ENCODE measurements around the gene PLCD3. TPM values are rescaled to one million over a fixed set of nuclear protein-coding genes. Genes with fewer than 3 reads are reported as not detected.

The PLCD3 gene
- total RNA-seq, 1 experiment from 2014 or later, result 35.1 TPM

DNA sequence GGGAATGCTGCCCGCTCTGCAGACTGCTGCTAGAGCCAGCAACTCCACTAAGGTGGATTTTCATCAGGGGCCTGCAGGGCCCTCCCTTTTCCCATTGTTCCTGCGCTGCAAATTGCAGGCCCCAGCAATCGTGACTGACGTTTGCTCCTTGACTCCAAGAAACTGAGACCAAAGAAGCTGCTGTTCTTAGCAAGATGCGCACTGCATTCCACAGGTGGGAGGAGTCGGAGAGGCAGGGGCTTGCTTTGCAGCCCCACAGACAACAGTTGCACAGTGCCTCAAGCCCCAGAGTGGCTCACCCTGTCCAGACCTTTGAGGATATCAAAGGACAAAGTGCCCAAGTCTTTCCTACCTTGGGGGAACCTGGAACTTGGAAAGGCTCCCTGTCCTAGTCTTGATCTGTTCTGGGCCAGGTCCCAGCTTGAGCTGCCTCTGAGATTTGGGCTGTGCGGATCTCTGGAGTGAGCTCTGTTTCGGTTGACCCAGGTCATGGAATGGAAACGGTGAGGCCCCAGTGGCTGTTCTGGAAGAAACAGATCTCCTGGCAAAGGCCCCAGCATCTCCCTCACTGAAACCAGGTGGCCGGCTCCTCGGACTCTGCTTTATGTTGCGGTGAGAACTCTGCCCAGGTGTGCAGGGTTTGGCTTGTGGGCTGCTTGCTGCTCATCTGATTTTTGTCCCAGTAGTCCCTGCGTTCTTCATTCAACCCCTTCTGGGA is 24.9 kb downstream of the PLCD3 start:
- intact Hi-C loops (cut with micrococcal nuclease), result no loop called here
- POLR2A ChIA-PET (ENCODE audit: unreplicated experiment), result no interaction called here

GRCh38 chr17:45106582-45106981 is 25.7 kb downstream of the PLCD3 start:
- no peaks in the 10 kb centered on the region for H3K9me3 ChIP-seq (ENCODE audit: low read length)
- ChIA-PET POLR2A (ENCODE audit: unreplicated experiment) (no interaction called here), CTCF (interaction anchor here (2.4 kb wide), 1 partner anchor 29 kb away, joined by 15 read pairs; the partner anchor contains the start of gene ACBD4)
- H3K79me2 ChIP-seq (ENCODE audit: low read length), result no peaks in the 10 kb centered on the region
- BruUV-seq (replicated peaks), result no TSS peak
- no peaks in the 10 kb centered on the region for H3K4me1 ChIP-seq (ENCODE audit: insufficient read depth, low read length)
- no peak overlapping the region for H3K4me3 ChIP-seq (ENCODE audit: low read length)
- H3K9me2 ChIP-seq (replicated peaks; ENCODE audit: low read length), result no peaks in the 10 kb centered on the region
- H3K27ac ChIP-seq (ENCODE audit: low read length), result no peak overlapping the region
- no peak overlapping the region for H3K4me2 ChIP-seq (ENCODE audit: low read length)
- H3K27me3 ChIP-seq (ENCODE audit: low read length), result no peaks in the 10 kb centered on the region
- intact Hi-C loops (cut with micrococcal nuclease), result no loop called here
- no peak overlapping the region for H3K9ac ChIP-seq (ENCODE audit: low read length)
- peaks cover 3% of the 10 kb centered on the region for H3F3A ChIP-seq (ENCODE audit: low read length, unreplicated experiment)
- no peak for ATAC-seq
- H2AFZ ChIP-seq (ENCODE audit: low read length), result no peak overlapping the region
- no peaks in the 10 kb centered on the region for H4K20me1 ChIP-seq (ENCODE audit: low read length)
- H3K36me3 ChIP-seq (ENCODE audit: low read depth, low read length), result peaks cover 62% of the 10 kb centered on the region
- no peak for TF ChIP-seq EZH2phosphoT487 (IDR thresholded peaks at IDR 0.05; ENCODE audit: borderline replicate concordance, low read length)
- TF ChIP-seq CTCF (conservative IDR thresholded peaks at IDR 0.05; ENCODE audit: low read depth, low read length), result no peak
- TF ChIP-seq EZH2 (IDR thresholded peaks at IDR 0.05; ENCODE audit: low read length, unreplicated experiment), result no peak
- DNase-seq, result no peak

More for the DNA sequence above, 24.9 kb downstream of the PLCD3 start:
- Histone ChIP-seq H3K79me2 (ENCODE audit: low read length) (no peaks in the 10 kb centered on the region), H3K27ac (ENCODE audit: low read length) (no peak overlapping the region), H3K9me3 (ENCODE audit: low read length) (no peaks in the 10 kb centered on the region), H3K9me2 (replicated peaks; ENCODE audit: low read length) (no peaks in the 10 kb centered on the region), H3K9ac (ENCODE audit: low read length) (no peak overlapping the region), H3K4me2 (ENCODE audit: low read length) (no peak overlapping the region), H2AFZ (ENCODE audit: low read length) (no peak overlapping the region), H3K36me3 (ENCODE audit: low read depth, low read length) (peaks cover 53% of the 10 kb centered on the region), H4K20me1 (ENCODE audit: low read length) (no peaks in the 10 kb centered on the region), H3K27me3 (ENCODE audit: low read length) (no peaks in the 10 kb centered on the region), H3K4me3 (ENCODE audit: low read length) (no peak overlapping the region), H3K4me1 (ENCODE audit: insufficient read depth, low read length) (no peaks in the 10 kb centered on the region), H3F3A (ENCODE audit: low read length, unreplicated experiment) (peaks cover 3% of the 10 kb centered on the region)
- BruUV-seq (replicated peaks), result no TSS peak
- DNase-seq (no peak), ATAC-seq (no peak)
- TF ChIP-seq EZH2phosphoT487 (IDR thresholded peaks at IDR 0.05; ENCODE audit: borderline replicate concordance, low read length), result no peak
- no peak for TF ChIP-seq CTCF (conservative IDR thresholded peaks at IDR 0.05; ENCODE audit: low read depth, low read length)
- no peak for TF ChIP-seq EZH2 (IDR thresholded peaks at IDR 0.05; ENCODE audit: low read length, unreplicated experiment)
- CTCF ChIA-PET, result interaction anchor here (0.5 to 2.5 kb wide), 3 partner anchors 23 to 31 kb away, joined by 3 to 11 read pairs (median 3); partner anchors contain the start of gene ACBD4

DNA sequence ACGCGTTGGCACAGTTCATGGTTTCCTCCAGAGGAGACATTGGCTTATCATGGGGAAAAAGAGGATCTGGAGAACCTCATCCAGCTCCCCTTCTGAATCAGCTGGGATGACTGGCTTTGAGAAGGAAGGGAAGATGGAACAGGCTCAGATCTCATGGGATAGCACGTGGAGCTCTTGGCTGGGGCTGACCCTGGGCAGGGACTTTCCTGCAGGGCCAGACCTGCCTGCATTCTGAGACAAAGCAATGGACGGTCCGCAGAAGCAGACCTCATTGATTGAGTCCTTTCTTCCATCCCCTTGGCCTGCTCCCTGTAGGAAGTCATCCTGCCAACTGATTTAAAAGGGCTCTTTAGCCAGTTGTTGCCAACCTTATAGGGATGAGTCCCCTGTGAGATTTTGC is 26.2 kb downstream of the PLCD3 start:
- H3K4me2 ChIP-seq (ENCODE audit: low read length), result no peak overlapping the region
- ATAC-seq (no peak), DNase-seq (no peak)
- H4K20me1 ChIP-seq (ENCODE audit: low read length), result no peaks in the 10 kb centered on the region
- H3K9me2 ChIP-seq (replicated peaks; ENCODE audit: low read length), result no peaks in the 10 kb centered on the region
- POLR2A ChIA-PET (ENCODE audit: unreplicated experiment), result no interaction called here
- H3K9ac ChIP-seq (ENCODE audit: low read length), result no peak overlapping the region
- CTCF ChIA-PET, result interaction anchor here (0.6 to 2.4 kb wide), 2 partner anchors 29 to 43 kb away, joined by 4 to 15 read pairs; partner anchors contain the start of gene ACBD4
- intact Hi-C loops (cut with micrococcal nuclease), result no loop called here
- H3K27ac ChIP-seq (ENCODE audit: low read length), result no peak overlapping the region
- H2AFZ ChIP-seq (ENCODE audit: low read length), result no peak overlapping the region
- BruUV-seq (replicated peaks), result no TSS peak
- peaks cover 65% of the 10 kb centered on the region for H3K36me3 ChIP-seq (ENCODE audit: low read depth, low read length)
- no peak overlapping the region for H3K4me3 ChIP-seq (ENCODE audit: low read length)
- TF ChIP-seq EZH2phosphoT487 (IDR thresholded peaks at IDR 0.05; ENCODE audit: borderline replicate concordance, low read length), result no peak
- no peak for TF ChIP-seq CTCF (conservative IDR thresholded peaks at IDR 0.05; ENCODE audit: low read depth, low read length)
- no peak for TF ChIP-seq EZH2 (IDR thresholded peaks at IDR 0.05; ENCODE audit: low read length, unreplicated experiment)
- H3K4me1 ChIP-seq (ENCODE audit: insufficient read depth, low read length), result no peaks in the 10 kb centered on the region
- peaks cover 3% of the 10 kb centered on the region for H3F3A ChIP-seq (ENCODE audit: low read length, unreplicated experiment)
- no peaks in the 10 kb centered on the region for H3K9me3 ChIP-seq (ENCODE audit: low read length)
- no peaks in the 10 kb centered on the region for H3K79me2 ChIP-seq (ENCODE audit: low read length)
- H3K27me3 ChIP-seq (ENCODE audit: low read length), result no peaks in the 10 kb centered on the region

Measured in PC-3 (cell line).